ENCODE data around the gene FAM107B. TPM values are rescaled to one million over a fixed set of nuclear protein-coding genes. Genes with fewer than 3 reads are reported as not detected.

FAM107B gene
- total RNA-seq, 1 experiment from 2014 or later, result 41.6 TPM

GRCh38 chr10:14758451-14758850 lies 16.2 kb downstream of the FAM107B start:
- Histone ChIP-seq H3K36me3 (ENCODE audit: control insufficient read depth in 1 of 2, insufficient read depth in 2 of 2, low read length in 2 of 2) (no peaks in the 10 kb centered on the region), H3K4me1 (ENCODE audit: control insufficient read depth in 1 of 2, insufficient read depth in 2 of 2, low read length in 2 of 2) (peaks cover 0 to 2% of the 10 kb centered on the region in 2 experiments; a peak in 1 of 4 replicates), H2AFZ (ENCODE audit: low read depth, low read length, poor library complexity, severe bottlenecking) (no peak overlapping the region), H3K9ac (ENCODE audit: low read length) (no peak overlapping the region), H3K27ac (ENCODE audit: low read depth, low read length) (no peak overlapping the region), H3K9me3 (ENCODE audit: control insufficient read depth in 1 of 2, insufficient read depth in 1 of 2, low read depth in 1 of 2, low read length in 2 of 2) (no peaks in the 10 kb centered on the region), H3K27me3 (ENCODE audit: insufficient read depth, low read length) (0 out of 2 replicates have a peak, but pooled peaks cover 3% of the 10 kb centered on the region), H4K20me1 (ENCODE audit: insufficient read depth) (no peaks in the 10 kb centered on the region), H3K4me2 (ENCODE audit: low read length) (no peak overlapping the region), H3K79me2 (ENCODE audit: insufficient read depth, low read length) (no peaks in the 10 kb centered on the region), H3K9me2 (ENCODE audit: insufficient read depth) (no peaks in the 10 kb centered on the region), H3K4me3 (replicated peaks in 1 of 2; ENCODE audit: low read depth in 1 of 2, low read length in 2 of 2) (no peak overlapping the region)
- ChIA-PET RAD21 (ENCODE audit: low non-redundant PET in 1 of 2, low total read pairs in 2 of 2, uncharacterized antibody in 2 of 2, unreplicated experiment in 2 of 2) (no interaction called here), CTCF (no interaction called here), POLR2A (no interaction called here)
- TF ChIP-seq REST (IDR thresholded peaks at IDR 0.05; ENCODE audit: low read depth), result no peak
- no peak for ATAC-seq
- DNase-seq (ENCODE audit: low read depth, low spot score), result no peak
- BruUV-seq (replicated peaks), result no TSS peak
- intact Hi-C loops (cut with micrococcal nuclease), result no loop called here

DNA sequence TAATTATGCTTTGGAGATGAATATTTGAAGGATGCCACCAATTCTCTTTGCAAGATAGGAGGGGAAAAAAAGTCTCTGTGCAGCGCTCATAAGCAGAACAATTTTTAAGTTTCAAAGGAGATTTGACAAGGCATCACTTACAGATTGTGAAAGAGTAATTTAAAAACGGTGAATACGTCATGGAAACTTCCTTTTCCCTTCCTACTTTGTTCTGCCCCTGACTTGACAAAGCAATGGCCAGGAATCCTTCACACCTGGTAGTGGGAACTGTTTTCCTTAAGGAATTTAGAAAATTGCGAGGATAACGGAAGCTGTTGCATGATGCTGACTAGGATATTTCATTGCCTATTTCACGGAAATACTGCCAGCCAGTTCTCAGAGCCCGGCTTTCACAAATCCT lies 16.7 kb downstream of the FAM107B start:
- Histone ChIP-seq H3K4me1 (ENCODE audit: control insufficient read depth in 1 of 2, insufficient read depth in 2 of 2, low read length in 2 of 2) (peaks cover 0 to 2% of the 10 kb centered on the region in 2 experiments; a peak in 1 of 4 replicates), H3K27ac (ENCODE audit: low read depth, low read length) (no peak overlapping the region), H2AFZ (ENCODE audit: low read depth, low read length, poor library complexity, severe bottlenecking) (no peak overlapping the region), H3K9ac (ENCODE audit: low read length) (no peak overlapping the region), H3K9me2 (ENCODE audit: insufficient read depth) (no peaks in the 10 kb centered on the region), H3K36me3 (ENCODE audit: control insufficient read depth in 1 of 2, insufficient read depth in 2 of 2, low read length in 2 of 2) (no peaks in the 10 kb centered on the region), H3K4me3 (replicated peaks in 1 of 2; ENCODE audit: low read depth in 1 of 2, low read length in 2 of 2) (no peak overlapping the region), H3K79me2 (ENCODE audit: insufficient read depth, low read length) (no peaks in the 10 kb centered on the region), H4K20me1 (ENCODE audit: insufficient read depth) (no peaks in the 10 kb centered on the region), H3K9me3 (ENCODE audit: control insufficient read depth in 1 of 2, insufficient read depth in 1 of 2, low read depth in 1 of 2, low read length in 2 of 2) (no peaks in the 10 kb centered on the region), H3K27me3 (ENCODE audit: insufficient read depth, low read length) (0 out of 2 replicates have a peak, but pooled peaks cover 8% of the 10 kb centered on the region), H3K4me2 (ENCODE audit: low read length) (no peak overlapping the region)
- RAD21 ChIA-PET (ENCODE audit: low non-redundant PET in 1 of 2, low total read pairs in 2 of 2, uncharacterized antibody in 2 of 2, unreplicated experiment in 2 of 2), result no interaction called here
- DNase-seq (ENCODE audit: low read depth, low spot score), result no peak
- no peak for ATAC-seq
- POLR2A ChIA-PET, result no interaction called here
- TF ChIP-seq EZH2 (IDR thresholded peaks at IDR 0.05) (no peak), SP1 (IDR thresholded peaks at IDR 0.05; ENCODE audit: low read depth) (no peak), ELF1 (IDR thresholded peaks at IDR 0.05; ENCODE audit: borderline replicate concordance, low read depth) (no peak), ZBTB33 (IDR thresholded peaks at IDR 0.05; ENCODE audit: extremely low read depth, insufficient replicate concordance, low read length) (no peak), EZH2phosphoT487 (IDR thresholded peaks at IDR 0.05; ENCODE audit: borderline replicate concordance) (no peak), SRF (IDR thresholded peaks at IDR 0.05; ENCODE audit: low read depth) (no peak), CEBPB (IDR thresholded peaks at IDR 0.05; ENCODE audit: low read depth) (no peak), CBX3 (IDR thresholded peaks at IDR 0.05; ENCODE audit: low read depth) (no peak), TCF7L2 (IDR thresholded peaks at IDR 0.05; ENCODE audit: borderline replicate concordance, extremely low read depth, insufficient read depth, insufficient read length) (no peak), EGR1 (IDR thresholded peaks at IDR 0.05; ENCODE audit: low read depth) (no peak), POLR2AphosphoS5 (IDR thresholded peaks at IDR 0.05; ENCODE audit: low read depth, low read length) (no peak)
- TF ChIP-seq, protein P1, sequence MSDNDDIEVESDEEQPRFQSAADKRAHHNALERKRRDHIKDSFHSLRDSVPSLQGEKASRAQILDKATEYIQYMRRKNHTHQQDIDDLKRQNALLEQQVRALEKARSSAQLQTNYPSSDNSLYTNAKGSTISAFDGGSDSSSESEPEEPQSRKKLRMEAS (IDR thresholded peaks at IDR 0.05), result no peak
- intact Hi-C loops (cut with micrococcal nuclease), result no loop called here
- no TSS peak for BruUV-seq (replicated peaks)
- CTCF ChIA-PET, result no interaction called here
